ENCODE results near the gene DYNC2LI1.
A peak's percentile ranks its signal among the peaks of the same experiment; 100 is the strongest.

Gene DYNC2LI1

DNA sequence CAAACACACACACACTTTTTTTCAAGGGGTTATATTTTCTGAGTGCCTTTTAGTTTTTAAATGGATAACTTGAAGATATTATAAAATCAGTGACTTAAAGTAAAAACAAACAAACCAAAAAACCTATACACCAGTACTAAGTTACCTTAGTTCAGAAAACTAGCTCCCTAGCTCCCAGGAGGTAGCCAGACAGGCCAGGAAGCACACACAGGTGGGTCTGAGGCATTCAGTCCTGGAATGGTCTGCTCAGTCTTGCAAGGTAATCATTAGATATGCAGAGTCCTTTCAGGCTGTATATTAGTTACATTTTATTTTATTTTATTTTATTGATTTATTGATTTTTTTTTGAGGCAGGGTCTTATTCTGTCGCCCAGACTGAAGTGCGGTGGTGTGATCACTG is 10.7 kb upstream of the DYNC2LI1 start:
- TF ChIP-seq, protein P1, sequence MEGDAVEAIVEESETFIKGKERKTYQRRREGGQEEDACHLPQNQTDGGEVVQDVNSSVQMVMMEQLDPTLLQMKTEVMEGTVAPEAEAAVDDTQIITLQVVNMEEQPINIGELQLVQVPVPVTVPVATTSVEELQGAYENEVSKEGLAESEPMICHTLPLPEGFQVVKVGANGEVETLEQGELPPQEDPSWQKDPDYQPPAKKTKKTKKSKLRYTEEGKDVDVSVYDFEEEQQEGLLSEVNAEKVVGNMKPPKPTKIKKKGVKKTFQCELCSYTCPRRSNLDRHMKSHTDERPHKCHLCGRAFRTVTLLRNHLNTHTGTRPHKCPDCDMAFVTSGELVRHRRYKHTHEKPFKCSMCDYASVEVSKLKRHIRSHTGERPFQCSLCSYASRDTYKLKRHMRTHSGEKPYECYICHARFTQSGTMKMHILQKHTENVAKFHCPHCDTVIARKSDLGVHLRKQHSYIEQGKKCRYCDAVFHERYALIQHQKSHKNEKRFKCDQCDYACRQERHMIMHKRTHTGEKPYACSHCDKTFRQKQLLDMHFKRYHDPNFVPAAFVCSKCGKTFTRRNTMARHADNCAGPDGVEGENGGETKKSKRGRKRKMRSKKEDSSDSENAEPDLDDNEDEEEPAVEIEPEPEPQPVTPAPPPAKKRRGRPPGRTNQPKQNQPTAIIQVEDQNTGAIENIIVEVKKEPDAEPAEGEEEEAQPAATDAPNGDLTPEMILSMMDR (IDR thresholded peaks at IDR 0.05; ENCODE audit: low read depth, low read length), result no peak
- no peak for DNase-seq (ENCODE audit: extremely low read depth, low read depth)

DNA sequence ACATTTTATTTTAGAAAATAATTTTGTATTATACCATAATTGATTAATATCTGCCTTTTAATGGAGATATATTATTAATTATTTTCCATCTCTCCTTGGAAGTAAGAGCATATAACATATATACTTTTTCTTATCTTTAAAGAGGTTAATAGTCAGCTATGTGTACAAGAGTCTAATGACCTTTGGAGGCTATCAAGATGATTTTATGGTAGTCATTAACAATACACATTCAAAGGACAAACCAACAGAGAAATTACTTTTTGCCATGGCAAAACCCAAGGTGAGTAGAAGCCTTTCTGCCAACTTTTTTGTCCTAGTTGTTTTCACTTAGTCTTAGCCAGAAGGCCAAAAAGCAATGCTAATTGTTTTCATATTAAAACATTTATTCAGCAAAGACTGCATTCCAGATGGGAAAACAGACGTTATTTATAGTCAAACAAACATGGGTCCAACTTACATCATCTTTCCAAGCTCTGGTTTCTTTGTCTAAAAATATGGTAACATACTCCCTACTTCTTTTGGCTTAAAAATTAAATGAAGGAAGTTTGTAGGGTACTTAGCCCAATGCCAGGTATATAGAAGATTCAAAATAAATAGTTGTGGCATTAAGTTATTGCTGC is 9.6 kb upstream of the DYNC2LI1 start:
- TF ChIP-seq, protein P1 (IDR thresholded peaks at IDR 0.05; ENCODE audit: low read depth, low read length), result no peak
- DNase-seq (ENCODE audit: extremely low read depth, low read depth), result peak; percentile 12

DNA sequence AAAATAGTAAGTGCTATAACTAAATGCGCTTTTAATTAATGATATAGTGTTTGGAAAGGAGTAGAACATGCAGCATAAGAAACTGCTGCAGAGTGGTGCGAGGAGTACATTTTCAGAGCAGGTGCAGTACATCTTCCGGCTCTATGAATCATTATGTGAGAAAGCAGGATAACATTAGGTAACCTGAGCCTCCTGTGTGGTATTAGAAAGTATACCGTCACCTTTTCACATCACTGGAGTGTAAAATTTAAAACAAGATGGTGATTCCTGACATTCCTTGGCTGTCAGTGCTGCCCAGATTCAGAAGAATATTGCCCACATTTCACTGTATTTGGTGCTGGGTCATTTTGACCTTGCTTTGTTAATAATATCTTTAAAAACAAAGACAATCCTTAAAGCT is 7.8 kb upstream of the DYNC2LI1 start:
- no peak for DNase-seq (ENCODE audit: extremely low read depth, low read depth)
- TF ChIP-seq, protein P1 (IDR thresholded peaks at IDR 0.05; ENCODE audit: low read depth, low read length), result no peak

DNA sequence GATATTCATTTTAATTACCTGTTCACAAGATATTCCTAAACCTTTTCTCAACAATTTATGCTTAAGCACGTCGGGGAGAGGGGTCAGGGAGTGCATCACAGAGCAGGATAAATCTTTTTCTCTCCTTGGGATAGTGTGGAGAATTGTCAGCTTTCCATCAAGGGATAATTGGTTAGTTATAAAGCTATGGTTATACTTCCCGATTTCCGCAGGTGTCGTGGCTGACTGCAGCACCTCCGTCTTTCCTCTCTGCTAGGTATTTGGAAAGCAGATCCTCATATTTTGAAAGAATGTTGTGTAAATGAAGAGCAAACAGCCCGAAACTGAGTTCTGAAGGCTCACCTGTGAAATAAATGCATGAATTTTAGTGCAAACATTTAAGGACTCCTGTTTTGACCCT is 778 bp downstream of the DYNC2LI1 start:
- no peak for DNase-seq (ENCODE audit: extremely low read depth, low read depth)
- TF ChIP-seq, protein P1 (IDR thresholded peaks at IDR 0.05; ENCODE audit: low read depth, low read length), result no peak

DNA sequence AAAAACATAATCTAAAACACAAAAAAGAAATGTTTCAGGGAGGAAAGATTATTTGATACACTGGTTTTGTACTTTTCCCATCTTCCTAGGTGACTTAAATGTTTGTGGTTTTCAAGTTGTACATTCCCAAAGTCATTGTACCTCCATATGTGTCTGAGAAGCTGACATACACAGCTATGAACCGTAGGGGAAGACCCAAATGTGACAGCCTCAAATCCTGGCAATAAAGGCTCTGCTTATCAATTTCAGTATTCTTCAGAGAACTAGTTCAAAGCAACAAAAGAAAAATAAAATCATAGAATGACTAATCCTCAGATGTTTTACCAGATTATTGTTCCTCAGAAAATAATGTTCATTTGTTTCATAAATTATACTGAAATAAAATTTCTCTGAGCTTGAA is 2.5 kb downstream of the DYNC2LI1 start:
- no peak for DNase-seq (ENCODE audit: extremely low read depth, low read depth)
- TF ChIP-seq, protein P1 (IDR thresholded peaks at IDR 0.05; ENCODE audit: low read depth, low read length), result no peak

DNA sequence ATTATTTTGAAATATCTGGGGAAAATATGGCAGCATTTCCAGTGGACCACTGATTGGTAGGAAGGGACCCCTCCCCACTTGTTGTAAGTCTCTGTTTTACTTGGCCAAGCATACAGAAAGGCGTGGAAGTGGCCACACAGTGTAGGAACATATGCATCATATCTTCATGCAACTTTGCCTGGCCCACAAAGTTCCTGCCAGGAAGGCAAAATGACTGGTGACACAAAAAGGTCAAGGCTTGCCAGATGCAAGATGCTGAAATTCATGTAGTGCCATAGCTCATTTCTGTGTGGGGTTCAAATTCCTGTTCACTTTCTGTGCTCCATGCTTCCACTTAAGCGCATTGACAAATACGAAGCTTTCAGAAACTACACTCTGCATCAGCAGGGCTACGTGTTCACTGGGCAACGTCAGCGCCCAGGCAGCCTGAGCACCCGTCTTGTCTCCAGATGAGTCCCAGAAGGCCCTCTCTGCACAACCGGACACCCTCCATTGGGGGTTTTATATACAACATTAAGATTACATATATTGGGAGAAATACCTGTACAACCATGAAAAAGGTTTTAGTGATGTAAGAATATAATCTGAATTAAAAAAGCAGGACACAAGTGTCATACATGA is 3.6 kb downstream of the DYNC2LI1 start:
- DNase-seq (ENCODE audit: extremely low read depth, low read depth), result no peak
- TF ChIP-seq, protein P1 (IDR thresholded peaks at IDR 0.05; ENCODE audit: low read depth, low read length), result no peak

DNA sequence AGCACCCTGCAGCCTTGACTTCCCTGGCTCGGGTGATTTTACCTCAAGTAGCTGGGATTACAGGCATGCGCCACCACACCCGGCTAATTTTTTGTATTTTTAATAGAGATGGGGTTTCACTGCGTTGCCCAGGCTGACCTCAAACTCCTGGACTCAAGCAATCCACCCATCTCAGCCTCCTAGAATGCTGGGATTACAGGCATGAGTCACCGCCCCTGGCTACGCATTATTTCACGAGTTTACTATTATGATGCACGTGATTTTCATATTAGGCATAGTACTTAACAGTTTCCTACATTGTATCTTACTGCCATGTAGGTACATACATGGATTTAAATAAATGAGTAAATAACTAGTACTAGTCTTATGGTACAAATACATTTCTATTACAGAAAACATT is 4.4 kb downstream of the DYNC2LI1 start:
- TF ChIP-seq, protein P1 (IDR thresholded peaks at IDR 0.05; ENCODE audit: low read depth, low read length), result no peak

More for the DNA sequence above, 4.4 kb downstream of the DYNC2LI1 start:
- no peak for DNase-seq (ENCODE audit: extremely low read depth, low read depth)

Data from AG09319 (cell line).